SU-DHL-6 (cell line): ENCODE data around the gene DENND2A.

Experiments used
- H2AFZ ChIP-seq: fragments of 200-600 bp; sonication (generic); 2 replicates; pipeline ENCODE4 v1.6.1; 2014; ENCODE audit warnings: low read depth, mild to moderate bottlenecking, moderate library complexity, mixed read lengths, antibody characterized with exemption, low read length; ENCODE audit not compliant: severe bottlenecking
- H3F3A ChIP-seq: fragments of 200-600 bp; shearing (Covaris generic); 2 replicates; pipeline ENCODE4 v1.6.0; 2016; ENCODE audit warnings: antibody characterized with exemption, mild to moderate bottlenecking; ENCODE audit not compliant: insufficient read depth
- H3K27ac ChIP-seq: fragments of 200-600 bp; sonication (generic); 2 replicates; pipeline ENCODE4 v1.5.1; 2016; ENCODE audit warnings: low read depth, mild to moderate bottlenecking, low read length, moderate library complexity, mixed read lengths
- H3K27me3 ChIP-seq: fragments of 200-600 bp; sonication (generic), shearing (Covaris generic); 2 replicates; pipeline ENCODE4 v1.6.0; 2014; ENCODE audit warnings: mild to moderate bottlenecking, low read length
- H3K36me3 ChIP-seq: fragments of 200-600 bp; sonication (generic); 2 replicates; pipeline ENCODE4 v1.6.1; 2014; ENCODE audit warnings: mild to moderate bottlenecking, low read length, mixed read lengths
- H3K4me2 ChIP-seq: fragments of 300-600, 200-600 bp; shearing (Covaris generic), sonication (generic); 2 replicates; pipeline ENCODE4 v1.6.0; 2014; ENCODE audit warnings: low read length, low read depth, mild to moderate bottlenecking; ENCODE audit not compliant: poor library complexity, severe bottlenecking
- H3K4me3 ChIP-seq: fragments of 200-600 bp; sonication (generic); 2 replicates; pipeline ENCODE4 v1.5.1; 2014; ENCODE audit warnings: antibody characterized with exemption, low read length, mild to moderate bottlenecking, mixed read lengths; ENCODE audit not compliant: insufficient read depth, poor library complexity, severe bottlenecking
- H3K79me2 ChIP-seq: fragments of 200-600 bp; sonication (generic); 2 replicates; pipeline ENCODE4 v1.6.1; 2014; ENCODE audit warnings: mild to moderate bottlenecking, low read length, moderate library complexity; ENCODE audit not compliant: insufficient read depth
- H3K9ac ChIP-seq: fragments of 200-600 bp; sonication (generic); 2 replicates; pipeline ENCODE4 v1.7.0; 2014; ENCODE audit warnings: mild to moderate bottlenecking, low read length
- H3K9me2 ChIP-seq: fragments of 200-600 bp; sonication (generic); replicated peaks from 2 replicates; pipeline ENCODE4 v1.6.1; 2014; ENCODE audit warnings: low read length; ENCODE audit not compliant: insufficient read depth
- H3K9me3 ChIP-seq: fragments of 200-600 bp; sonication (generic); 2 replicates; pipeline ENCODE4 v1.6.1; 2014; ENCODE audit warnings: low read length, mixed read lengths; ENCODE audit not compliant: insufficient read depth
- H4K20me1 ChIP-seq: fragments of 200-600 bp; sonication (generic); 2 replicates; pipeline ENCODE4 v1.6.1; 2014; ENCODE audit warnings: low read depth, mild to moderate bottlenecking, antibody characterized with exemption, low read length, moderate library complexity, mixed read lengths
- CTCF ChIP-seq: fragments of 200-600 bp; sonication (generic); IDR thresholded peaks from one replicate; pipeline ENCODE4 v1.5.1; 2017; ENCODE audit warnings: antibody characterized with exemption, mild to moderate bottlenecking, low read length, moderate library complexity; ENCODE audit not compliant: insufficient read depth, poor library complexity, severe bottlenecking
- EZH2phosphoT487 ChIP-seq: fragments of 200-600 bp; sonication (generic), shearing (Covaris generic); conservative IDR thresholded peaks from 2 replicates; pipeline ENCODE4 v1.6.1; 2018; ENCODE audit warnings: mild to moderate bottlenecking, antibody characterized with exemption, low read length, moderate library complexity, mixed read lengths

The DENND2A gene

GRCh38 chr7:140526214-140526613 is 114.4 kb downstream of the DENND2A start:
- no peaks in the 10 kb centered on the region for H3F3A ChIP-seq
- TF ChIP-seq CTCF (no peak), EZH2phosphoT487 (no peak)
- no peaks in the 10 kb centered on the region for H4K20me1 ChIP-seq
- H2AFZ ChIP-seq, result no peak overlapping the region
- no peak overlapping the region for H3K4me2 ChIP-seq
- no peak overlapping the region for H3K27ac ChIP-seq
- no peak overlapping the region for H3K9ac ChIP-seq
- H3K36me3 ChIP-seq, result no peaks in the 10 kb centered on the region
- no peaks in the 10 kb centered on the region for H3K79me2 ChIP-seq
- H3K27me3 ChIP-seq, result no peaks in the 10 kb centered on the region
- no peak overlapping the region for H3K4me3 ChIP-seq
- H3K9me3 ChIP-seq, result no peaks in the 10 kb centered on the region
- no peaks in the 10 kb centered on the region for H3K9me2 ChIP-seq

GRCh38 chr7:140525743-140526142 is 114.9 kb downstream of the DENND2A start:
- Histone ChIP-seq H3K4me3 (no peak overlapping the region), H3K9ac (no peak overlapping the region), H3K9me3 (no peaks in the 10 kb centered on the region), H3K27me3 (no peaks in the 10 kb centered on the region), H3K4me2 (no peak overlapping the region), H4K20me1 (no peaks in the 10 kb centered on the region), H3F3A (no peaks in the 10 kb centered on the region), H3K9me2 (no peaks in the 10 kb centered on the region), H3K79me2 (no peaks in the 10 kb centered on the region), H3K27ac (no peak overlapping the region), H2AFZ (no peak overlapping the region), H3K36me3 (no peaks in the 10 kb centered on the region)
- no peak for TF ChIP-seq EZH2phosphoT487
- no peak for TF ChIP-seq CTCF

- Histone ChIP-seq H4K20me1 (no peaks in the 10 kb centered on the region), H3K79me2 (no peaks in the 10 kb centered on the region), H2AFZ (no peak overlapping the region), H3K27me3 (no peaks in the 10 kb centered on the region), H3F3A (no peaks in the 10 kb centered on the region), H3K4me2 (no peak overlapping the region), H3K9ac (no peak overlapping the region), H3K9me2 (no peaks in the 10 kb centered on the region), H3K4me3 (no peak overlapping the region), H3K9me3 (no peaks in the 10 kb centered on the region), H3K27ac (no peak overlapping the region), H3K36me3 (no peaks in the 10 kb centered on the region)
- TF ChIP-seq CTCF, result no peak
- TF ChIP-seq EZH2phosphoT487, result no peak
These were observed 119.2 kb downstream of the DENND2A start for GRCh38 chr7:140521421-140521820.
